Kidney (tissue), 14 donors: ENCODE data around the gene ATP6AP2. TPM values are rescaled to one million over a fixed set of nuclear protein-coding genes. Genes with fewer than 3 reads are reported as not detected.
A peak's percentile ranks its signal among the peaks of the same experiment; 100 is the strongest.
"Not testable (repeated sequence)": the region's sequence is repeated elsewhere in the genome, so short reads cannot be mapped to it uniquely, and the experiment has no call there.

Experiments
- DNase-seq, 5 donors: peaks; one replicate each; pipeline ENCODE4 v3.0.0-alpha.2; 2013 to 2020
- FAIRE-seq: peaks from 2 replicates; lab custom pipeline; 2012; peaks lifted over from hg19 to GRCh38; lab: Jason Lieb, UNC
- H3K27ac ChIP-seq, 2 donors: one replicate each; pipeline ENCODE4 v1.7.0; 2013; ENCODE audit warnings: low read depth in 2 of 2, low read length in 2 of 2, inconsistent platforms in 1 of 2
- H3K27me3 ChIP-seq: one replicate; pipeline ENCODE4 v1.7.1; 2013; ENCODE audit warnings: low read length, inconsistent platforms; ENCODE audit not compliant: control insufficient read depth, insufficient read depth
- H3K36me3 ChIP-seq, 3 donors: one replicate each; pipeline versions ENCODE4 v1.7.0 to v1.7.1; 2013; ENCODE audit warnings: low read length in 3 of 3, control low read depth in 1 of 3, inconsistent platforms in 1 of 3; ENCODE audit not compliant: insufficient read depth in 3 of 3, control insufficient read depth in 2 of 3
- H3K4me1 ChIP-seq, 3 donors: one replicate each; pipeline versions ENCODE4 v1.7.0 to v1.7.1; 2013; ENCODE audit warnings: low read length in 3 of 3, inconsistent platforms in 1 of 3, low read depth in 1 of 3; ENCODE audit not compliant: control insufficient read depth in 2 of 3, insufficient read depth in 2 of 3
- H3K4me3 ChIP-seq, 3 donors: one replicate each; pipeline versions ENCODE4 v1.7.0 to v1.8.1; 2013; ENCODE audit warnings: low read length in 3 of 3, control low read depth in 1 of 3, inconsistent platforms in 1 of 3
- H3K9ac ChIP-seq, 3 donors: one replicate each; pipeline versions ENCODE4 v1.7.0 to v1.7.1; 2013; ENCODE audit warnings: low read length in 3 of 3, control low read depth in 1 of 3, inconsistent platforms in 1 of 3
- H3K9me3 ChIP-seq, 3 donors: one replicate each; pipeline versions ENCODE4 v1.7.0 to v1.7.1; 2013; ENCODE audit warnings: low read length in 3 of 3, control low read depth in 1 of 3, inconsistent platforms in 1 of 3; ENCODE audit not compliant: control insufficient read depth in 2 of 3, insufficient read depth in 1 of 3
- intact Hi-C: fragments of 100-400 bp; cut with DNase I; formaldehyde crosslinking; loops from one replicate; pipeline ENCODE4 v1.11.1; 2022
- polyA plus RNA-seq: library from polyadenylated mRNA; stranded (reverse); fragments of 350-450 nt; fragmentation: Illumina TruSeq; extraction: RNeasy Lipid Tissue Mini Kit (QIAGEN cat#74804); gene quantifications from one replicate; pipeline ENCODE4 v1.2.3, GENCODE V29; 2014; ENCODE audit warnings: low read depth, low replicate concordance; ENCODE audit not compliant: insufficient read depth
- total RNA-seq: library from RNA; stranded (reverse); fragmentation: NEBNext Ultra II Directional; extraction: Animal tissue kit (Norgen Biotek cat#: 25700); gene quantifications from one replicate; pipeline ENCODE4 v1.2.1, GENCODE V29; 2021
- TF ChIP-seq, protein P1 (sequence below): IDR thresholded peaks from 3 replicates; pipeline ENCODE4 v1.5.1; 2012; ENCODE audit warnings: mild to moderate bottlenecking, moderate library complexity, borderline replicate concordance; ENCODE audit not compliant: insufficient read depth; ENCODE audit errors: extremely low read depth
- donor health status: control.
- donor health status: control.
- donor health status: control.
- donor health status: control.
- donor health status: control.
- donor health status: DM: yes; HTN: yes; CAD: no.
- donor health status: Normal renal cell carcinoma (clear cell type).

The ATP6AP2 gene
- total and polyA plus RNA-seq, 2 donors from 2014 or later: 143 to 164 TPM

DNA sequence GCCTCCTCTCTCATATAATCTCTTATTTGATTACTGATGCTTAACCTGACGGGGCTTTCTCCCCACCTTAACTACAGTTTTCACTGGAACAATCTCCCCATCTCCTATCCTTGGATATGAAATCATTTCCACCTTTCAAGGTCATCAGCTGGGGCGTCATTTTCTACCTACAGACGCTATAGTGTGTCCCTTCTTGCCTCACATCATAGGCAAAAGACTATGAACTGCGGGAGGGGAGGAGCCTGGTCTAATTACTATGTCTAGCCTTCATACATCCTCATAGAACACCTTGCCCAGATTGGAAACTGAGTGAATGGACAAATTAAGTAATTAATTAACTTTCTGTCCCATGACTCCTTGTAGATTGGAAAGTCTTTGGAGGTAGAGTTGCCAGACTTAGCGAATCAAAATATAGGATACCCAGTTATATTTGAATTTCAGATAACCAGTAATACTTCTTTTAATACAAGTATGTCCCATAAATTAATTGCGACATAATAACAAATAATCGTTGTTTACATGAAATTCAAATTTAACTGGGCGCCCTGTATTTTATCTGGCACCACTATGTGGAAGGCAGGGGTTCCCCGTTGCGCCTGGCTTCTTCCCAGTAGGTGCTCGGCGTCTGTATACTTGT is 752 bp upstream of the ATP6AP2 start:
- H3K9ac ChIP-seq: peak overlapping the region in 2 of 3 donors; percentile 67 to 74
- peaks cover 0 to 2% (median 2%) of the 10 kb centered on the region in 3 donors for H3K4me1 ChIP-seq
- no peaks in the 10 kb centered on the region for H3K36me3 ChIP-seq
- TF ChIP-seq, protein P1, sequence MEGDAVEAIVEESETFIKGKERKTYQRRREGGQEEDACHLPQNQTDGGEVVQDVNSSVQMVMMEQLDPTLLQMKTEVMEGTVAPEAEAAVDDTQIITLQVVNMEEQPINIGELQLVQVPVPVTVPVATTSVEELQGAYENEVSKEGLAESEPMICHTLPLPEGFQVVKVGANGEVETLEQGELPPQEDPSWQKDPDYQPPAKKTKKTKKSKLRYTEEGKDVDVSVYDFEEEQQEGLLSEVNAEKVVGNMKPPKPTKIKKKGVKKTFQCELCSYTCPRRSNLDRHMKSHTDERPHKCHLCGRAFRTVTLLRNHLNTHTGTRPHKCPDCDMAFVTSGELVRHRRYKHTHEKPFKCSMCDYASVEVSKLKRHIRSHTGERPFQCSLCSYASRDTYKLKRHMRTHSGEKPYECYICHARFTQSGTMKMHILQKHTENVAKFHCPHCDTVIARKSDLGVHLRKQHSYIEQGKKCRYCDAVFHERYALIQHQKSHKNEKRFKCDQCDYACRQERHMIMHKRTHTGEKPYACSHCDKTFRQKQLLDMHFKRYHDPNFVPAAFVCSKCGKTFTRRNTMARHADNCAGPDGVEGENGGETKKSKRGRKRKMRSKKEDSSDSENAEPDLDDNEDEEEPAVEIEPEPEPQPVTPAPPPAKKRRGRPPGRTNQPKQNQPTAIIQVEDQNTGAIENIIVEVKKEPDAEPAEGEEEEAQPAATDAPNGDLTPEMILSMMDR: no peak
- peak overlapping the region; percentile 80 to 86 for H3K27ac ChIP-seq
- H3K9me3 ChIP-seq: no peaks in the 10 kb centered on the region
- H3K4me3 ChIP-seq: peak overlapping the region; percentile 85 to 88 (median 87)
- no peak for FAIRE-seq
- DNase-seq: no peak
- intact Hi-C loops: no loop called here
- peaks cover 3% of the 10 kb centered on the region for H3K27me3 ChIP-seq

DNA sequence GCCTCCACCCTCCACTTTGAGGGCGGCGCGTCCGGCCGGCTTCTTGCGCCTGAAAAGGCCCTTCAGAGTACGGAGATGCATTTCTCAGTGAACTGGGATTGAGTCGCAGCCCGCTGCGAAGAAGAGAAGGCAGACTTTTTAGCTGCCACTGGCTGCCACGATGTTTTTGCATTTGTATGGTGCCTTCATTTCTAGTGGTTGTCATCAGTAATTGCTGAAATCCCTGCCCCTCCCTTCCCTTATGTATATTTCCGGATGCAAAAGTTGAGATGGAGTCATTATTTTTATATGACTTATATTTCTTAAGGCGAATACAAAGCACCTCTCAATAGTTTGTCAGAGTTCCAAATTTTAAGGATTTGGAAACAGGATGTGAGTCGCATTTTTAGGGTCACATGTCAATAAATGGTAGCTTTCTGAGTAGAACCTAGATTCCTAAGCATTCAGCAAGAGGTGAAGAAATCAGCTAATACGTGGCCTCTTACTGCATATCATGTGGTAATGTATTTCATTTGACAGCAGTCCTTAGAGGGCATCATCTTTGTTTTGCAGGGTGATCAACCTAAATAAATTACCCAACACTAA is 658 bp downstream of the ATP6AP2 start:
- FAIRE-seq (no peak), DNase-seq (no peak)
- Histone ChIP-seq H3K36me3 (no peaks in the 10 kb centered on the region), H3K4me3 (peak overlapping the region; percentile 54 to 85 (median 77)), H3K27me3 (peaks cover 3% of the 10 kb centered on the region), H3K27ac (peak overlapping the region; percentile 60 to 74), H3K4me1 (peaks cover 0 to 2% (median 2%) of the 10 kb centered on the region in 3 donors), H3K9me3 (no peaks in the 10 kb centered on the region), H3K9ac (peak overlapping the region; percentile 9 to 41 (median 22))
- TF ChIP-seq, protein P1: no peak
- intact Hi-C loops: no loop called here

DNA sequence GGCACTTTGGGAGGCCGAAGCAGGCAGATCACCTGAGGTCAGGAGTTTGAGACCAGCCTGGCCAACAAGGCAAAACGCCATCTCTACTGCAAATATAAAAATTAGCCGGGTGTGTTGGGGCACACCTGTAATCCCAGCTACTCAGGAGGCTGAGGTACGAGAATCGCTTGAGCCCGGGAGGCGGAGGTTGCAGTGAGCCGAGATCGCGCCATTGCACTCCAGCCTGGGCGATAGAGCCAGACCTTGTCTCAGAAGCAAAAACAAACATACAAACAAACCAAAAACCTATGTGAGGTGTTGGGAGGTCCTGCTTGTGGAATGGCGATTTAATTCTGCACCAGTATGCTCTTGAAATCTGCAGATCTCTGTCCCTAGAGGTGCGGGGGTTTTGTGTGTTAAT is 1.4 kb downstream of the ATP6AP2 start:
- DNase-seq, FAIRE-seq, intact Hi-C loops, H3K36me3 ChIP-seq, H3K27me3 ChIP-seq, H3K9ac ChIP-seq, H3K27ac ChIP-seq, H3K9me3 ChIP-seq, H3K4me1 ChIP-seq: not testable (repeated sequence)
- H3K4me3 ChIP-seq: peak overlapping the region in 1 of 3 donors; percentile 85

DNA sequence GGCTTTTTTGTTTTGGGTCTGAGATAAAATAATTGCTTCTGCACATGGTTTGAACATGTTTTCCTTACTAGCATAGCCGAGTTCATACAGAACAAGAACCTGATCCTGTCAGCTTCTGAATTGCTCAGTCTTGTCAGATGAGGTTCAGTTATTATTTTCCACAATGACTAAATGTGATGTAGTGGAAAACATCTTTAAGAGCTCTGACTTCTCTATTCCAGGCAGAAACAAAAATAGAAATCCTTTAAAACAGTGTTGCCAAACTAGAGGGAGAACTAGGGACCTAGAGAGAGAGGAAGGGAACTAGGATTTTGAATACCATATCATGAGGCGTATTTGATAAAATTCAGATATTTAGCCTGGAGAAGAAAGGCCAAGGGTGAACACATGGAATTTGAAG is 2.0 kb downstream of the ATP6AP2 start:
- Histone ChIP-seq H3K27me3 (peaks cover 6% of the 10 kb centered on the region), H3K27ac (no peak overlapping the region), H3K9me3 (no peaks in the 10 kb centered on the region), H3K36me3 (no peaks in the 10 kb centered on the region), H3K9ac (no peak overlapping the region), H3K4me1 (peaks cover 0 to 2% (median 2%) of the 10 kb centered on the region in 3 donors), H3K4me3 (no peak overlapping the region)
- intact Hi-C loops: no loop called here
- TF ChIP-seq, protein P1: no peak
- FAIRE-seq (no peak), DNase-seq (no peak)

DNA sequence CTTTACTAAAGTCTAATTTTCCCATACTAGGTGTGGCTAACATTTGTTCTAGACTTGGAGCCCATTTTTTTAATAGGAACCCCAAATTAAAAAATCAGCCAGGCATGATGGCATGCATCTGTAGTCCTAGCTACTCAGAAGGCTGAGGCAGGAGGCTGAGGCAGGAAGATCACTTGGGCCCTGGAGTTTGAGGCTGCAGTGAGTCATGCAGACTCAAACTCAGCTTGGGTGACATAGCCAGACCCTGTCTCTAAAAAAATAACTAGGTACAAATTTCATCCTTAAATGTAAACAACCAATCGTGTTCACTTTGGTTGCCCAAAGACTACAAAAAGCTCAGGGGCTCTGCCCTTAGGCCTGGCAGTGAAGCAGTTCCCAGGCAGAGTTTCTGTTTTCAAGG is 6.9 kb downstream of the ATP6AP2 start:
- H3K9ac ChIP-seq, H3K9me3 ChIP-seq, H3K27ac ChIP-seq, H3K36me3 ChIP-seq, H3K4me3 ChIP-seq, DNase-seq, intact Hi-C loops, H3K4me1 ChIP-seq, H3K27me3 ChIP-seq, FAIRE-seq: not testable (repeated sequence)

DNA sequence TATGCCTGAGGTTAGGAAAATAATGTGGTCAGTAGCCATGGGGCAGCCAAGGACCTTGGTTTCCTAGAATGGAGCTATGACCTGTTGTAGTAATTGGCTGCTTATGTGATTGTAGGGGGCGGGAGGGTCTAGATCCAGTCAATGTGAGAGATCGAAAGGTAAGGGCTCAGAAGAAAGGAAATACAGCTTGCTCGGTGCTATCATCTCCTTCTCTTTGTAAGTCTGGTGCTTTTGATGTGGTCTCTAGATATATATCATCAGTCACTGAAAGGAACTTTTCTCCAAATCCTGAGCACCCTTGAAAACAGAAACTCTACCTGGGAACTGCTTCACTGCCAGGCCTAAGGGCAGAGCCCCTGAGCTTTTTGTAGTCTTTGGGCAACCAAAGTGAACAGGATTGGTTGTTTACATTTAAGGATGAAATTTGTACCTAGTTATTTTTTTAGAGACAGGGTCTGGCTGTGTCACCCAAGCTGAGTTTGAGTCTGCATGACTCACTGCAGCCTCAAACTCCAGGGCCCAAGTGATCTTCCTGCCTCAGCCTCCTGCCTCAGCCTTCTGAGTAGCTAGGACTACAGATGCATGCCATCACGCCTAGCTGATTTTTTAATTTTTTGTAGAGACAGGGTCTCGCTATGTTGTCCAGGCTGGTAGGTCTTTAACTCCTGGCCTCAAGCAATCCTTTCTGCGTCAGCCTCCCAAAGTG is 9.0 kb downstream of the ATP6AP2 start:
- FAIRE-seq, H3K27me3 ChIP-seq, H3K9ac ChIP-seq, DNase-seq, H3K4me1 ChIP-seq, H3K9me3 ChIP-seq, intact Hi-C loops, H3K4me3 ChIP-seq, H3K27ac ChIP-seq, H3K36me3 ChIP-seq: not testable (repeated sequence)
